ENCODE results near the gene OCIAD2.
"Not testable (repeated sequence)": the region's sequence is repeated elsewhere in the genome, so short reads cannot be mapped to it uniquely, and the experiment has no call there.

The OCIAD2 gene

GRCh38 chr4:48930654-48931053 is 24.1 kb upstream of the OCIAD2 start:
- no peak for DNase-seq (ENCODE audit: low read depth, low spot score)
- no peak overlapping the region for H3K4me3 ChIP-seq (ENCODE audit: low read depth, low read length)
- in situ Hi-C loops (cut with HindIII; ENCODE audit: low sequenced_read_pairs), result no loop called here
- TF ChIP-seq, protein P1, sequence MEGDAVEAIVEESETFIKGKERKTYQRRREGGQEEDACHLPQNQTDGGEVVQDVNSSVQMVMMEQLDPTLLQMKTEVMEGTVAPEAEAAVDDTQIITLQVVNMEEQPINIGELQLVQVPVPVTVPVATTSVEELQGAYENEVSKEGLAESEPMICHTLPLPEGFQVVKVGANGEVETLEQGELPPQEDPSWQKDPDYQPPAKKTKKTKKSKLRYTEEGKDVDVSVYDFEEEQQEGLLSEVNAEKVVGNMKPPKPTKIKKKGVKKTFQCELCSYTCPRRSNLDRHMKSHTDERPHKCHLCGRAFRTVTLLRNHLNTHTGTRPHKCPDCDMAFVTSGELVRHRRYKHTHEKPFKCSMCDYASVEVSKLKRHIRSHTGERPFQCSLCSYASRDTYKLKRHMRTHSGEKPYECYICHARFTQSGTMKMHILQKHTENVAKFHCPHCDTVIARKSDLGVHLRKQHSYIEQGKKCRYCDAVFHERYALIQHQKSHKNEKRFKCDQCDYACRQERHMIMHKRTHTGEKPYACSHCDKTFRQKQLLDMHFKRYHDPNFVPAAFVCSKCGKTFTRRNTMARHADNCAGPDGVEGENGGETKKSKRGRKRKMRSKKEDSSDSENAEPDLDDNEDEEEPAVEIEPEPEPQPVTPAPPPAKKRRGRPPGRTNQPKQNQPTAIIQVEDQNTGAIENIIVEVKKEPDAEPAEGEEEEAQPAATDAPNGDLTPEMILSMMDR (IDR thresholded peaks at IDR 0.05; ENCODE audit: low read depth, low read length), result no peak

DNA sequence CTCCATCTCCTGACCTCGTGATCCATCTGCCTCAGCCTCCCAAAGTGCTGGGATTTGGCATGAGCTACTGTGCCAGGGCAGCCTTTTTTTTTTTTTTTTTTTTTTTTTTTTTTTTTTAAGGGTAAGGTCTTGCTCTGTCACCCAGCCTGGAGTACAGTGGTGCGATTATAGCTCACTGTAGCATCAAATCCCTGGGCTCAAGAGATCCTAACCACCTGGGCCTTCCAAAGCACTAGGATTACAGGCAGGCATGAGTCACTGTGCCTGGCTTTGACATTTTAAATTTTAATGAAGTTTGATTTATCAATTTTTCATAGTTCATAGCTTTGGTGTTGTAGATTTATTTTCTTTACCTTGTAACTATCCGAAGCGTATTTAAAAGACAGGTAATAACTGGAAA is 17.8 kb upstream of the OCIAD2 start:
- TF ChIP-seq, protein P1 (IDR thresholded peaks at IDR 0.05; ENCODE audit: low read depth, low read length), result no peak
- H3K4me3 ChIP-seq (ENCODE audit: low read depth, low read length), result no peak overlapping the region
- in situ Hi-C loops (cut with HindIII; ENCODE audit: low sequenced_read_pairs), result no loop called here
- DNase-seq (ENCODE audit: low read depth, low spot score), result no peak

GRCh38 chr4:48923065-48923464 is 16.5 kb upstream of the OCIAD2 start:
- H3K4me3 ChIP-seq (ENCODE audit: low read depth, low read length); DNase-seq (ENCODE audit: low read depth, low spot score); in situ Hi-C loops (cut with HindIII; ENCODE audit: low sequenced_read_pairs): not testable (repeated sequence)

GRCh38 chr4:48914311-48914710 is 7.7 kb upstream of the OCIAD2 start:
- peak; percentile 38 for DNase-seq (ENCODE audit: low read depth, low spot score)
- TF ChIP-seq, protein P1 (IDR thresholded peaks at IDR 0.05; ENCODE audit: low read depth, low read length), result no peak
- in situ Hi-C loops (cut with HindIII; ENCODE audit: low sequenced_read_pairs), result no loop called here
- no peak overlapping the region for H3K4me3 ChIP-seq (ENCODE audit: low read depth, low read length)

GRCh38 chr4:48913346-48913745 is 6.8 kb upstream of the OCIAD2 start:
- DNase-seq (ENCODE audit: low read depth, low spot score), result peak; percentile 93
- TF ChIP-seq, protein P1 (IDR thresholded peaks at IDR 0.05; ENCODE audit: low read depth, low read length), result no peak
- in situ Hi-C loops (cut with HindIII; ENCODE audit: low sequenced_read_pairs), result no loop called here
- H3K4me3 ChIP-seq (ENCODE audit: low read depth, low read length), result no peak overlapping the region

GRCh38 chr4:48912349-48912748 is 5.8 kb upstream of the OCIAD2 start:
- TF ChIP-seq, protein P1 (IDR thresholded peaks at IDR 0.05; ENCODE audit: low read depth, low read length), result no peak
- no peak for DNase-seq (ENCODE audit: low read depth, low spot score)
- no peak overlapping the region for H3K4me3 ChIP-seq (ENCODE audit: low read depth, low read length)
- in situ Hi-C loops (cut with HindIII; ENCODE audit: low sequenced_read_pairs), result no loop called here

GRCh38 chr4:48910511-48910910 is 3.9 kb upstream of the OCIAD2 start:
- TF ChIP-seq, protein P1 (IDR thresholded peaks at IDR 0.05; ENCODE audit: low read depth, low read length), result no peak
- no peak for DNase-seq (ENCODE audit: low read depth, low spot score)
- in situ Hi-C loops (cut with HindIII; ENCODE audit: low sequenced_read_pairs), result no loop called here
- H3K4me3 ChIP-seq (ENCODE audit: low read depth, low read length), result no peak overlapping the region

Measured in astrocyte of the spinal cord (primary cell).